H1 (cell line): ENCODE data around the gene DLST. TPM values are rescaled to one million over a fixed set of nuclear protein-coding genes. Genes with fewer than 3 reads are reported as not detected.

Source experiments
- CTCF ChIA-PET: fragments of 300-600 bp; sonication (Branson Sonifier 250); formaldehyde crosslinking; loops from one replicate; lab custom pipeline; 2021; ENCODE audit not compliant: partially characterized antibody; lab: Charles Lee
- POLR2A ChIA-PET: fragments of 300-600 bp; sonication (Branson Sonifier 250); formaldehyde crosslinking; loops from one replicate; lab custom pipeline; 2021; ENCODE audit warnings: inconsistent platforms; ENCODE audit not compliant: partially characterized antibody; lab: Charles Lee
- DNase-seq, 2 experiments: peaks; one replicate each; pipeline versions ENCODE4 v3.0.0 to v3.0.0-alpha.2; 2010 to 2022; ENCODE audit warnings: low spot score in 2 of 2, low read depth in 1 of 2, mixed read lengths in 1 of 2
- FAIRE-seq: peaks from 2 replicates; lab custom pipeline; 2011; peaks lifted over from hg19 to GRCh38; lab: Jason Lieb, UNC
- H2AFZ ChIP-seq: 2 replicates; pipeline ENCODE4 v1.8.1; 2012; ENCODE audit warnings: low read length, inconsistent platforms
- H2AK5ac ChIP-seq: 2 replicates; pipeline ENCODE4 v1.6.1; 2013; ENCODE audit warnings: low read depth, low read length
- H2BK120ac ChIP-seq: replicated peaks from 2 replicates; pipeline ENCODE3; 2013; ENCODE audit warnings: low read depth, low read length, inconsistent platforms
- H2BK12ac ChIP-seq: 2 replicates; pipeline ENCODE4 v1.6.1; 2013; ENCODE audit warnings: low read depth, low read length
- H2BK15ac ChIP-seq: 2 replicates; pipeline ENCODE4 v1.6.1; 2013; ENCODE audit warnings: low read length
- H2BK20ac ChIP-seq: 2 replicates; pipeline ENCODE4 v1.6.1; 2013; ENCODE audit warnings: low read length
- H2BK5ac ChIP-seq: 2 replicates; pipeline ENCODE4 v1.6.1; 2013; ENCODE audit warnings: low read depth, low read length
- H3K14ac ChIP-seq: 2 replicates; pipeline ENCODE4 v1.6.1; 2013; ENCODE audit warnings: inconsistent platforms; ENCODE audit not compliant: insufficient read length
- H3K18ac ChIP-seq: 2 replicates; pipeline ENCODE4 v1.6.1; 2013; ENCODE audit warnings: low read length; ENCODE audit errors: extremely low read depth
- H3K23ac ChIP-seq: 2 replicates; pipeline ENCODE4 v1.6.1; 2013; ENCODE audit warnings: inconsistent platforms; ENCODE audit not compliant: insufficient read length
- H3K23me2 ChIP-seq: 2 replicates; pipeline ENCODE4 v1.6.1; 2013; ENCODE audit warnings: low read depth, low read length
- H3K27ac ChIP-seq: 2 replicates; pipeline ENCODE4 v1.6.1; 2011; ENCODE audit warnings: low read depth, low read length, inconsistent platforms
- H3K27me3 ChIP-seq, 4 experiments: replicated peaks in 1 of 4; 1 replicate in 1 of 4; 2 replicates in 3 of 4; pipeline versions ENCODE4 v1.6.1 to v1.8.1; 2011 to 2013; ENCODE audit warnings: low read length in 3 of 4, mild to moderate bottlenecking in 3 of 4, inconsistent platforms in 2 of 4, mixed read lengths in 2 of 4, moderate library complexity in 1 of 4; ENCODE audit not compliant: control insufficient read depth in 3 of 4, insufficient read depth in 3 of 4; ENCODE audit errors: extremely low read depth in 1 of 4
- H3K36me3 ChIP-seq, 4 experiments: 2 replicates each; pipeline versions ENCODE4 v1.6.1 to v1.8.1; 2011 to 2013; ENCODE audit warnings: mild to moderate bottlenecking in 4 of 4, low read length in 3 of 4, moderate library complexity in 2 of 4, control low read depth in 1 of 4, inconsistent platforms in 1 of 4; ENCODE audit not compliant: insufficient read depth in 4 of 4, control insufficient read depth in 2 of 4
- H3K4ac ChIP-seq: replicated peaks from 2 replicates; pipeline ENCODE3; 2013; ENCODE audit warnings: low read length, low read depth, mixed read lengths, inconsistent platforms; ENCODE audit not compliant: insufficient read length
- H3K4me1 ChIP-seq, 4 experiments: replicated peaks in 1 of 4; 1 replicate in 1 of 4; 2 replicates in 3 of 4; pipeline versions ENCODE4 v1.6.1 to v1.8.1; 2011 to 2013; ENCODE audit warnings: low read length in 3 of 4, inconsistent platforms in 2 of 4, mixed read lengths in 1 of 4; ENCODE audit not compliant: insufficient read depth in 4 of 4, control insufficient read depth in 3 of 4
- H3K4me2 ChIP-seq, 2 experiments: 2 replicates each; pipeline versions ENCODE4 v1.6.1 to v1.8.1; 2011 to 2013; ENCODE audit warnings: low read depth in 2 of 2, low read length in 2 of 2, control low read depth in 1 of 2, inconsistent platforms in 1 of 2, mild to moderate bottlenecking in 1 of 2; ENCODE audit not compliant: insufficient read depth in 1 of 2
- H3K4me3 ChIP-seq, 4 experiments: fragments of 200-600, 300-600 bp in 1 of 4; sonication (generic), shearing (Covaris generic), sonication (Bioruptor Twin) in 1 of 4; 2 replicates each; pipeline versions ENCODE4 v1.5.1 to v1.8.1; 2011 to 2016; ENCODE audit warnings: low read length in 4 of 4, low read depth in 3 of 4, control low read depth in 2 of 4, inconsistent platforms in 2 of 4, mild to moderate bottlenecking in 2 of 4, mixed read lengths in 1 of 4, moderate library complexity in 1 of 4; ENCODE audit not compliant: insufficient read depth in 2 of 4; ENCODE audit errors: extremely low read depth in 1 of 4
- H3K56ac ChIP-seq: replicated peaks from 2 replicates; pipeline ENCODE3; 2013; ENCODE audit warnings: low read depth, mild to moderate bottlenecking, mixed read lengths, low read length, inconsistent platforms; ENCODE audit not compliant: insufficient read length
- H3K79me1 ChIP-seq: 2 replicates; pipeline ENCODE4 v1.6.1; 2013; ENCODE audit warnings: low read depth, low read length, control low read depth
- H3K79me2 ChIP-seq, 2 experiments: 2 replicates each; pipeline versions ENCODE4 v1.6.1 to v1.8.1; 2012 to 2013; ENCODE audit warnings: low read length in 2 of 2, mild to moderate bottlenecking in 2 of 2, inconsistent platforms in 1 of 2; ENCODE audit not compliant: insufficient read depth in 2 of 2, control insufficient read depth in 1 of 2
- H3K9ac ChIP-seq, 4 experiments: replicated peaks in 1 of 4; 1 replicate in 1 of 4; 2 replicates in 3 of 4; pipeline versions ENCODE4 v1.6.1 to v1.8.1; 2011 to 2013; ENCODE audit warnings: low read depth in 3 of 4, low read length in 3 of 4, control low read depth in 2 of 4, mild to moderate bottlenecking in 2 of 4, moderate library complexity in 2 of 4, inconsistent platforms in 1 of 4; ENCODE audit errors: extremely low read depth in 1 of 4
- H3K9me3 ChIP-seq, 2 experiments: 2 replicates each; pipeline versions ENCODE4 v1.6.1 to v1.8.1; 2012 to 2013; ENCODE audit warnings: mild to moderate bottlenecking in 2 of 2, moderate library complexity in 2 of 2, control low read depth in 1 of 2, inconsistent platforms in 1 of 2, low read depth in 1 of 2, low read length in 1 of 2, mixed read lengths in 1 of 2; ENCODE audit not compliant: insufficient read depth in 2 of 2
- H4K20me1 ChIP-seq, 2 experiments: replicated peaks in 1 of 2; 2 replicates each; pipeline versions ENCODE3 to v1.8.1; 2011 to 2013; ENCODE audit warnings: inconsistent platforms in 2 of 2, low read length in 2 of 2, mild to moderate bottlenecking in 1 of 2; ENCODE audit not compliant: insufficient read depth in 2 of 2, control insufficient read depth in 1 of 2
- H4K5ac ChIP-seq: 2 replicates; pipeline ENCODE4 v1.6.1; 2013; ENCODE audit warnings: low read length, low read depth, mixed read lengths, inconsistent platforms; ENCODE audit not compliant: insufficient read length
- H4K8ac ChIP-seq: 2 replicates; pipeline ENCODE4 v1.8.0; 2013; ENCODE audit warnings: mild to moderate bottlenecking, moderate library complexity, low read length, inconsistent platforms; ENCODE audit not compliant: insufficient read depth; ENCODE audit errors: extremely low read depth
- H4K91ac ChIP-seq: replicated peaks from 2 replicates; pipeline ENCODE3; 2013; ENCODE audit warnings: low read length, mixed read lengths, inconsistent platforms; ENCODE audit not compliant: insufficient read length
- BCL11A ChIP-seq, 2 experiments: IDR thresholded peaks; one replicate each; pipeline ENCODE4 v1.6.1; 2011; ENCODE audit warnings: low read depth in 2 of 2, low read length in 2 of 2, mild to moderate bottlenecking in 2 of 2
- CTCF ChIP-seq, 3 experiments: IDR thresholded peaks; 1 replicate in 2 of 3; 2 replicates in 1 of 3; pipeline versions ENCODE4 v1.5.1 to v1.6.1; 2011; ENCODE audit warnings: low read length in 3 of 3, mild to moderate bottlenecking in 3 of 3, inconsistent platforms in 2 of 3, low read depth in 1 of 3, moderate library complexity in 1 of 3; ENCODE audit not compliant: insufficient read depth in 1 of 3; ENCODE audit errors: control extremely low read depth in 1 of 3
- FOSL1 ChIP-seq: IDR thresholded peaks from 2 replicates; pipeline ENCODE4 v1.6.1; 2011; ENCODE audit warnings: mild to moderate bottlenecking, low read depth, low read length, moderate library complexity; ENCODE audit not compliant: insufficient read depth
- HDAC2 ChIP-seq, 2 experiments: fragments of 300-600 bp in 1 of 2; sonication (generic) in 1 of 2; IDR thresholded peaks; 2 replicates each; pipeline ENCODE4 v1.6.1; 2011 to 2012; ENCODE audit warnings: low read depth in 2 of 2, low read length in 2 of 2, mild to moderate bottlenecking in 2 of 2, moderate library complexity in 2 of 2, borderline replicate concordance in 1 of 2, inconsistent platforms in 1 of 2
- HDAC6 ChIP-seq: IDR thresholded peaks from one replicate; pipeline ENCODE4 v1.7.1; 2012; ENCODE audit warnings: low read depth, mild to moderate bottlenecking, inconsistent platforms, low read length, moderate library complexity
- NRF1 ChIP-seq: IDR thresholded peaks from 2 replicates; pipeline ENCODE4 v1.6.1; 2011; ENCODE audit warnings: mild to moderate bottlenecking, low read depth, low read length, improper control_type of control experiment
- RAD21 ChIP-seq, 2 experiments: IDR thresholded peaks in 1 of 2; conservative IDR thresholded peaks in 1 of 2; 2 replicates each; pipeline ENCODE4 v1.6.1; 2011; ENCODE audit warnings: low read depth in 2 of 2, low read length in 2 of 2, improper control_type of control experiment in 1 of 2, inconsistent platforms in 1 of 2, mild to moderate bottlenecking in 1 of 2, moderate library complexity in 1 of 2
- YY1 ChIP-seq: IDR thresholded peaks from 2 replicates; pipeline ENCODE4 v1.6.1; 2011; ENCODE audit warnings: low read depth, mild to moderate bottlenecking, low read length
- WGBS, 2 experiments: shearing (Covaris generic) in 1 of 2; methylation state at CpG; one replicate each; pipeline versions ENCODE4 v1.1.6 to v1.1.7; 2013 to 2015; ENCODE audit warnings: low lambda C conversion rate in 2 of 2, mixed read lengths in 2 of 2, inconsistent platforms in 1 of 2, low coverage in 1 of 2, missing lambda C conversion rate in 1 of 2; ENCODE audit not compliant: insufficient replicate concordance in 2 of 2, insufficient coverage in 1 of 2, insufficient read length in 1 of 2; ENCODE audit errors: extremely low coverage in 1 of 2, missing lambda C conversion rate in 1 of 2; 5-methylcytosine and 5-hydroxymethylcytosine counted together
- polyA plus RNA-seq, 7 experiments: library from polyadenylated mRNA; depleted of rRNA in 3 of 7; stranded (reverse) in 5 of 7; unstranded in 2 of 7; fragments of >200 nt in 5 of 7; fragments of 200-250 nt in 2 of 7; gene quantifications; 1 replicate in 5 of 7; 2 replicates in 1 of 7; 4 replicates in 1 of 7; pipeline versions ENCODE4 v1.2.1 to v1.2.3, GENCODE V29; 2011 to 2013; ENCODE audit warnings: missing spikeins in 2 of 7, mixed read lengths in 2 of 7
- total RNA-seq: library from RNA; stranded (reverse); fragmentation: NEBNext Ultra II Directional; extraction: Animal tissue kit (Norgen Biotek cat#: 25700); gene quantifications from 2 replicates; pipeline ENCODE4 v1.2.1, GENCODE V29; 2021

The DLST gene
- total and polyA plus RNA-seq, 2 of the 8 experiments (the other 6 are each of a cell fraction or from before 2014, with no cell fraction given), result 96.5 to 117 TPM

- Histone ChIP-seq H4K20me1 (no peaks in the 10 kb centered on the region), H4K5ac (no peak overlapping the region), H3K27ac (no peak overlapping the region), H2BK20ac (no peak overlapping the region), H3K9ac (no peak overlapping the region), H3K4me2 (no peak overlapping the region; a peak in 1 of 4 replicates), H2AK5ac (no peak overlapping the region), H3K23ac (no peak overlapping the region), H3K14ac (no peak overlapping the region), H3K79me2 (no peaks in the 10 kb centered on the region), H2BK120ac (no peak overlapping the region), H4K91ac (no peak overlapping the region), H2BK5ac (no peak overlapping the region), H2AFZ (peak overlapping the region; percentile 47; the same call in 1 of the 2 replicates), H2BK12ac (no peak overlapping the region), H3K36me3 (no peaks in the 10 kb centered on the region), H3K18ac (no peak overlapping the region), H3K56ac (no peak overlapping the region), H3K79me1 (no peaks in the 10 kb centered on the region), H3K9me3 (no peaks in the 10 kb centered on the region), H3K23me2 (no peaks in the 10 kb centered on the region; the same call in 1 of the 2 replicates), H3K27me3 (no peaks in the 10 kb centered on the region), H3K4ac (no peak overlapping the region), H3K4me3 (no peak overlapping the region), H2BK15ac (no peak overlapping the region), H3K4me1 (0 out of 7 replicates have a peak, but pooled peaks cover 0 to 2% (median 0%) of the 10 kb centered on the region in 4 experiments), H4K8ac (no peak overlapping the region; the same call in 1 of the 2 replicates)
- ChIA-PET POLR2A (interaction anchor here (0.5 to 8.6 kb wide), 16 partner anchors 8 to 537 kb away, joined by 3 to 80 read pairs (median 3); partner anchors contain the start of genes DLST, LTBP2 and NEK9), CTCF (interaction anchor here (0.6 to 18.3 kb wide), 35 partner anchors 8 to 1194 kb away, joined by 3 to 509 read pairs (median 4); partner anchors contain the start of genes DLST, PGF, PROX2 and RPS6KL1)
- DNase-seq (peak; percentile 79 to 98), FAIRE-seq (peak; percentile 99)
- 38% methylated on average over 7 of the region's 7 CpGs; no CpG with 5 or more reads in 1 of the 2 experiments for WGBS, 2 experiments
- TF ChIP-seq BCL11A (IDR thresholded peaks at IDR 0.05; ENCODE audit: low read depth in 2 of 2, low read length in 2 of 2) (no peak), NRF1 (no peak), RAD21 (IDR thresholded peaks at IDR 0.05 in 1 of 2, conservative IDR thresholded peaks at IDR 0.05 in 1 of 2; ENCODE audit: low read depth in 2 of 2, low read length in 2 of 2) (peak; percentile 93 to 95), FOSL1 (no peak), YY1 (no peak), HDAC6 (no peak), CTCF (IDR thresholded peaks at IDR 0.05; ENCODE audit: control extremely low read depth in 1 of 3, insufficient read depth in 1 of 3, low read depth in 1 of 3, low read length in 3 of 3) (peak; percentile 81 to 89 (median 88)), HDAC2 (IDR thresholded peaks at IDR 0.05; ENCODE audit: borderline replicate concordance in 1 of 2, low read depth in 2 of 2, low read length in 2 of 2) (no peak)
These were observed 20.6 kb upstream of the DLST start for GRCh38 chr14:74860899-74861733.
